IPS DF 6.9 (cell line): ENCODE measurements around the gene FZD10.

ENCODE experiments used
- DNase-seq: peaks from one replicate; pipeline ENCODE4 v3.0.0-alpha.2; 2013; ENCODE audit warnings: low read depth, low spot score
- H3K27ac ChIP-seq: one replicate; pipeline ENCODE4 v1.5.1; 2013; ENCODE audit warnings: low read length, control low read depth
- H3K27me3 ChIP-seq: 2 replicates; pipeline ENCODE4 v1.6.1; 2013; ENCODE audit warnings: mild to moderate bottlenecking, low read length; ENCODE audit not compliant: control insufficient read depth, insufficient read depth
- H3K36me3 ChIP-seq: 2 replicates; pipeline ENCODE4 v1.6.1; 2013; ENCODE audit warnings: low read length; ENCODE audit not compliant: control insufficient read depth, insufficient read depth
- H3K4me1 ChIP-seq: 2 replicates; pipeline ENCODE4 v1.6.1; 2013; ENCODE audit warnings: low read length; ENCODE audit not compliant: control insufficient read depth, insufficient read depth
- H3K4me3 ChIP-seq: 2 replicates; pipeline ENCODE4 v1.5.1; 2013; ENCODE audit warnings: mild to moderate bottlenecking, low read length
- H3K9me3 ChIP-seq: 2 replicates; pipeline ENCODE4 v1.6.1; 2013; ENCODE audit warnings: low read length, inconsistent platforms; ENCODE audit not compliant: control insufficient read depth, insufficient read depth
- WGBS: extraction: QIAGEN DNeasy Blood & Tissue Kit; methylation state at CpG from one replicate; pipeline ENCODE4 v1.1.7; 2013; ENCODE audit warnings: mixed read lengths, missing lambda C conversion rate; ENCODE audit not compliant: insufficient read length, insufficient coverage; 5-methylcytosine and 5-hydroxymethylcytosine counted together

FZD10 gene, protein sequence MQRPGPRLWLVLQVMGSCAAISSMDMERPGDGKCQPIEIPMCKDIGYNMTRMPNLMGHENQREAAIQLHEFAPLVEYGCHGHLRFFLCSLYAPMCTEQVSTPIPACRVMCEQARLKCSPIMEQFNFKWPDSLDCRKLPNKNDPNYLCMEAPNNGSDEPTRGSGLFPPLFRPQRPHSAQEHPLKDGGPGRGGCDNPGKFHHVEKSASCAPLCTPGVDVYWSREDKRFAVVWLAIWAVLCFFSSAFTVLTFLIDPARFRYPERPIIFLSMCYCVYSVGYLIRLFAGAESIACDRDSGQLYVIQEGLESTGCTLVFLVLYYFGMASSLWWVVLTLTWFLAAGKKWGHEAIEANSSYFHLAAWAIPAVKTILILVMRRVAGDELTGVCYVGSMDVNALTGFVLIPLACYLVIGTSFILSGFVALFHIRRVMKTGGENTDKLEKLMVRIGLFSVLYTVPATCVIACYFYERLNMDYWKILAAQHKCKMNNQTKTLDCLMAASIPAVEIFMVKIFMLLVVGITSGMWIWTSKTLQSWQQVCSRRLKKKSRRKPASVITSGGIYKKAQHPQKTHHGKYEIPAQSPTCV

GRCh38 chr12:130162267-130162666 lies at the start of gene FZD10:
TSS of gene FZD10 (plus strand) at chr12:130162464. CDS start at chr12:130162943, 479 bp downstream.
- no peak for DNase-seq
- H3K4me1 ChIP-seq: no peaks in the 10 kb centered on the region
- H3K9me3 ChIP-seq: peaks cover 10% of the 10 kb centered on the region
- whole genome bisulfite sequencing: no CpG with 5 or more reads among the region's 51 CpGs
- no peaks in the 10 kb centered on the region for H3K27me3 ChIP-seq
- H3K27ac ChIP-seq: no peak within 1 kb of the TSS
- H3K4me3 ChIP-seq: no peak within 1 kb of the TSS
- no peaks in the 10 kb centered on the region for H3K36me3 ChIP-seq

GRCh38 chr12:130114952-130115351 lies 47.3 kb upstream of the FZD10 start:
- Histone ChIP-seq H3K36me3 (no peaks in the 10 kb centered on the region), H3K27me3 (no peaks in the 10 kb centered on the region), H3K9me3 (peaks cover 28% of the 10 kb centered on the region), H3K4me1 (no peaks in the 10 kb centered on the region), H3K27ac (no peak overlapping the region), H3K4me3 (no peak overlapping the region)
- no peak for DNase-seq
- WGBS: no CpG with 5 or more reads among the region's 20 CpGs

GRCh38 chr12:130115646-130116045 lies 46.6 kb upstream of the FZD10 start:
- DNase-seq: no peak
- Histone ChIP-seq H3K27me3 (no peaks in the 10 kb centered on the region), H3K4me1 (no peaks in the 10 kb centered on the region), H3K4me3 (no peak overlapping the region), H3K27ac (no peak overlapping the region), H3K36me3 (no peaks in the 10 kb centered on the region), H3K9me3 (peaks cover 28% of the 10 kb centered on the region)
- WGBS: no CpG with 5 or more reads among the region's 8 CpGs

DNA sequence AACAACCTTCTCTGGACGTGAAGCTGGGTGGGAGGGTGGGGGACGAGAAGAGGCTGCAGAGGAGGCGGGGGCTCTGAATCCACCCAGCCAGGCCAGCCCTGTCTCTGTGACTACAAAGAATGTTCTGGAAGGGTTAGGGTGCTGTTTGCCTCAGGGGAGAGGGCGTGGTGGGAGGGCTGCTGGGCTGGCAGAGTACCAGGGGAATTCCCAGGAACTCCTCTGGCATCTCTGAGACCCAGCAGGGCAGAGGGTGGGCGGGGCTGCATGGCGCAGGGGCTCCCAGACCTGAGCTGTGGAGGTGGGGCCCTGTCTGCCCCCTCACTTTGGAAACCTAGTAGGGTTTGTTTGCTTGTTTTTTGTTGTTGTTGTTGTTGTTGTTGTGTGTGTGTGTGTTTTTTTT lies 45.5 kb upstream of the FZD10 start:
- Histone ChIP-seq H3K4me3 (no peak overlapping the region), H3K36me3 (no peaks in the 10 kb centered on the region), H3K27me3 (no peaks in the 10 kb centered on the region), H3K4me1 (no peaks in the 10 kb centered on the region), H3K9me3 (peaks cover 32% of the 10 kb centered on the region), H3K27ac (no peak overlapping the region)
- WGBS: no CpG with 5 or more reads among the region's 6 CpGs
- no peak for DNase-seq

DNA sequence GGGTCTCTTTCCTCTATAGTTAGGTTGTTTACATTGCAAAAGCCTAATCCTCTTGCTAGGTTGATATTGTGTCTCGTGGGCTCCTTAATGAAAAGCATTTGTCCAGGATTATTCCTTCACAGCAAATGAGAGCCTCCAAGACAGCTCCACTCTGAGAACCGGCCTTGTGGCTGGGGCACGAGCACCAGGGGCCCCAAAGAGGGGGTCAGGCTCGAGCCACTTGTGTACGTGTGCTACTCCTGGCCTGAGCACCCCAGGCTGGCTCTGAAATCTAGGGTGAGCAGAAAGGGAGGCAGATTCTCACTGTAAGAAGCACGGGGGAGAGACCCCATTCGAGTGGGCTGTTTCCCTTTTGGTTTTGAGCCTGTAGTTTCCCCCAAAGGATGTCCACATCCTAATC lies 45.0 kb upstream of the FZD10 start:
- no peak overlapping the region for H3K4me3 ChIP-seq
- WGBS: no CpG with 5 or more reads among the region's 7 CpGs
- no peak for DNase-seq

GRCh38 chr12:130117701-130118100 lies 44.6 kb upstream of the FZD10 start:
- Histone ChIP-seq H3K9me3 (peaks cover 34% of the 10 kb centered on the region), H3K27me3 (no peaks in the 10 kb centered on the region), H3K4me3 (no peak overlapping the region), H3K27ac (no peak overlapping the region), H3K36me3 (no peaks in the 10 kb centered on the region), H3K4me1 (no peaks in the 10 kb centered on the region)
- no peak for DNase-seq
- no CpG with 5 or more reads among the region's 5 CpGs for WGBS

More for the DNA sequence above, 45.0 kb upstream of the FZD10 start:
- H3K27ac ChIP-seq: no peak overlapping the region
- H3K4me1 ChIP-seq: no peaks in the 10 kb centered on the region
- no peaks in the 10 kb centered on the region for H3K36me3 ChIP-seq
- peaks cover 32% of the 10 kb centered on the region for H3K9me3 ChIP-seq
- H3K27me3 ChIP-seq: no peaks in the 10 kb centered on the region

GRCh38 chr12:130118181-130118580 lies 44.1 kb upstream of the FZD10 start:
- no peaks in the 10 kb centered on the region for H3K4me1 ChIP-seq
- H3K27me3 ChIP-seq: no peaks in the 10 kb centered on the region
- peaks cover 35% of the 10 kb centered on the region for H3K9me3 ChIP-seq
- no peaks in the 10 kb centered on the region for H3K36me3 ChIP-seq
- no peak for DNase-seq
- H3K4me3 ChIP-seq: no peak overlapping the region
- no CpG with 5 or more reads among the region's 6 CpGs for WGBS
- no peak overlapping the region for H3K27ac ChIP-seq

- Histone ChIP-seq H3K27ac (no peak overlapping the region), H3K4me3 (no peak overlapping the region), H3K4me1 (no peaks in the 10 kb centered on the region), H3K36me3 (no peaks in the 10 kb centered on the region), H3K9me3 (peaks cover 29% of the 10 kb centered on the region), H3K27me3 (no peaks in the 10 kb centered on the region)
- DNase-seq: no peak
- no CpG with 5 or more reads among the region's 27 CpGs for WGBS
These were observed 42.9 kb upstream of the FZD10 start for GRCh38 chr12:130119241-130119861.

- Histone ChIP-seq H3K27ac (no peak overlapping the region), H3K27me3 (no peaks in the 10 kb centered on the region), H3K9me3 (peaks cover 32% of the 10 kb centered on the region), H3K36me3 (no peaks in the 10 kb centered on the region), H3K4me1 (no peaks in the 10 kb centered on the region), H3K4me3 (no peak overlapping the region)
- no CpG with 5 or more reads among the region's 31 CpGs for WGBS
- DNase-seq: no peak
These were observed 42.1 kb upstream of the FZD10 start for GRCh38 chr12:130120012-130120805.
